GM18511 (cell line): ENCODE results near the gene KLHDC9.

Experiments
- ATAC-seq: cut with Tn5 transposase; IDR thresholded peaks from one replicate; pipeline ENCODE4 v1.9.1; 2021; ENCODE audit warnings: mild to moderate bottlenecking, moderate library complexity; ENCODE audit not compliant: unreplicated experiment

Gene KLHDC9

GRCh38 chr1:161130266-161130665, 32.1 kb downstream of the KLHDC9 start:
- ATAC-seq: no peak

DNA sequence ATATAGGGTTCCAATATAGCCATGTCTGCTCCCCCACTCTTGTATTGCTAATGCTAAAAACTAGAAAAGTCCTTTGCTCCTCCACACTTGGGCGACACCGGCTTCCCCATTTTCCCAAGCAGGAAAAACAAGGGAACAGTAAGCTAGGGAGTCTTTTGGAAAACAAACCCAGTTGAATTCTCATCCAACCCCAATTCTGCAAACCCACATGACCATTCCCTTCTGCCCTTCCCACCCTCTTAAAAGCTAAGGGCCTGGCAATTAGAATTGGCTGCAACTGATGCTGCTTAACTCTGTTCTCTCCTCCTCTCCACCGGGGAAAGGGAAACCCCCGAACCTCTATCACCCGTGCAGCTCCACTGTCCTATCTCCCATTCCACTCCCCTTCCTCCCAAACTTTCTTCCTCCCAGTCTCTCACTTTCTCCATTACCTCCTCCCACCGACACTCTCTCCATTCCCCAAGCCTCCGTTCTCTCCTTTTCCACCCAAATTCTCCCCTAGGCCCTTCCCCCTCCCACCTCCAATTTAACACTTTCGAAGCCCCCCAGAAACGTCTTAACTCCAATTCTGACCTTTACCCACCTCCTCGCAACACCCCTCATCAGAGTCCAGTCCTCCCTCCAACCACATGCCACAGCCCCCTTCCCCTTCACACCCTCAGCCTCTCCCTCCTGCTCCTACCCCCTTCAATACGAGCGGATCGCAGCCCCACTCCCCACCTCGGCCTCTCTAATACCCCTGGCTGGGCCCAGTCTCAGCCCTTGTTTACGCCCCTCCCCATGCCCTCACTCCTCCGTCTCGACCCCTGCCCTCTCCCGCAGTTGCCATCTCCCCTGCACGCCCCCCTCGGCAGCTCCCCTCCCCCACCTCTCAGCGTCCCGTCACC, 33.6 kb downstream of the KLHDC9 start:
- no peak for ATAC-seq

- peak; percentile 97 for ATAC-seq
Measured at GRCh38 chr1:161132410-161133219, 34.5 kb downstream of the KLHDC9 start, which contains the start of gene DEDD. TSS of gene DEDD (minus strand) at chr1:161132667. CDS start at chr1:161124462, 8,205 bp downstream.

GRCh38 chr1:161133220-161133740, 35.1 kb downstream of the KLHDC9 start:
- peak; percentile 8 for ATAC-seq

GRCh38 chr1:161137881-161138280, 39.7 kb downstream of the KLHDC9 start:
- ATAC-seq: no peak

- no peak for ATAC-seq
Measured at GRCh38 chr1:161138431-161138830, 40.3 kb downstream of the KLHDC9 start.

DNA sequence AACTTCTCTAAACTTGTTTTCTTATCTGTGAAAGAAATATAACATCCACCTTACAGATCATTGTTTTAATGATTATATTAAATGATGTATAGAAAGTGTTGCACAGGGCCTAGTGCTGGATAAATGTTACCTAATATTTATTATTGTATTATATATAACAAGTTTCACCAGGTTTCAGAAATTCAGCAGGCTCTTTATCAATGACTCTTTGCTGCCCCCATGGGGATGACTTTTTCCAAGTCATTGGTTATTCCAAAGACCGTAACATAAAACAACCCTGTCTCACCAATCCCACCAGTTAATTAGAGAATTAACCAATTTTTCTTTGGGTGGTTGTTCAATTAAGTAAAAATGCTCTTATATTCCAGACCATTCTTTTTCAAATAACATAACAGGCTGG, 41.6 kb downstream of the KLHDC9 start:
- ATAC-seq: no peak

GRCh38 chr1:161140755-161141400, 42.7 kb downstream of the KLHDC9 start:
- no peak for ATAC-seq

- ATAC-seq: no peak
Measured at GRCh38 chr1:161145832-161146231, 47.7 kb downstream of the KLHDC9 start.
